ENCODE results near the gene HMX3.

DNA sequence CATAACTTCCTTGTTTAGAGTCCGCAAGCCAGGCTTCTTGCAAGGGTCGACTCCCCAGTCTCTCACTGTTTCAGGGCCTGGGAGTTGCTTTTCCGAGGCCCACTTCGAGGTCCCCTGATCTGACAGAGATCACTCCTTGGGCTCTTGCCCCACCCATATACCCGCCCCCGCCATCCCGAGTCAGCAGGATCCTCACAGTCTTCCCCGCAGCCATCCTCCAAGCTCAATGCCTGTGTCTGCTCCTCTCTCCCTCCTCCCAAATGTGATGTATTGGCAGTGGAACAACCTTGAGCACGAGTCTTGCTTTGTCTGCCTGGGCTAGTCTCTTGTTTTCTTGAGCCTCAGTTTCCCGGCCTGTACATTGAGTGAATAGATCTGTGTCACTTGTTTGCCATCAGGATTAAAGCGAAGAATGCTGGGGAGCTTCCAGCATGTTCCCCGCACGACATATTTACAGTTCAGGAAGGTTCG is 9.8 kb downstream of the HMX3 start:
- TF ChIP-seq, protein P1, sequence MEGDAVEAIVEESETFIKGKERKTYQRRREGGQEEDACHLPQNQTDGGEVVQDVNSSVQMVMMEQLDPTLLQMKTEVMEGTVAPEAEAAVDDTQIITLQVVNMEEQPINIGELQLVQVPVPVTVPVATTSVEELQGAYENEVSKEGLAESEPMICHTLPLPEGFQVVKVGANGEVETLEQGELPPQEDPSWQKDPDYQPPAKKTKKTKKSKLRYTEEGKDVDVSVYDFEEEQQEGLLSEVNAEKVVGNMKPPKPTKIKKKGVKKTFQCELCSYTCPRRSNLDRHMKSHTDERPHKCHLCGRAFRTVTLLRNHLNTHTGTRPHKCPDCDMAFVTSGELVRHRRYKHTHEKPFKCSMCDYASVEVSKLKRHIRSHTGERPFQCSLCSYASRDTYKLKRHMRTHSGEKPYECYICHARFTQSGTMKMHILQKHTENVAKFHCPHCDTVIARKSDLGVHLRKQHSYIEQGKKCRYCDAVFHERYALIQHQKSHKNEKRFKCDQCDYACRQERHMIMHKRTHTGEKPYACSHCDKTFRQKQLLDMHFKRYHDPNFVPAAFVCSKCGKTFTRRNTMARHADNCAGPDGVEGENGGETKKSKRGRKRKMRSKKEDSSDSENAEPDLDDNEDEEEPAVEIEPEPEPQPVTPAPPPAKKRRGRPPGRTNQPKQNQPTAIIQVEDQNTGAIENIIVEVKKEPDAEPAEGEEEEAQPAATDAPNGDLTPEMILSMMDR (IDR thresholded peaks at IDR 0.05) = no peak
- TF ChIP-seq POLR2A (IDR thresholded peaks at IDR 0.05) = no peak
